ENCODE measurements around the gene ASGR2. TPM values are rescaled to one million over a fixed set of nuclear protein-coding genes. Genes with fewer than 3 reads are reported as not detected.
"Not testable (repeated sequence)": the region's sequence is repeated elsewhere in the genome, so short reads cannot be mapped to it uniquely, and the experiment has no call there.

The ASGR2 gene
- total RNA-seq, 4 donors from 2014 or later = not detected

DNA sequence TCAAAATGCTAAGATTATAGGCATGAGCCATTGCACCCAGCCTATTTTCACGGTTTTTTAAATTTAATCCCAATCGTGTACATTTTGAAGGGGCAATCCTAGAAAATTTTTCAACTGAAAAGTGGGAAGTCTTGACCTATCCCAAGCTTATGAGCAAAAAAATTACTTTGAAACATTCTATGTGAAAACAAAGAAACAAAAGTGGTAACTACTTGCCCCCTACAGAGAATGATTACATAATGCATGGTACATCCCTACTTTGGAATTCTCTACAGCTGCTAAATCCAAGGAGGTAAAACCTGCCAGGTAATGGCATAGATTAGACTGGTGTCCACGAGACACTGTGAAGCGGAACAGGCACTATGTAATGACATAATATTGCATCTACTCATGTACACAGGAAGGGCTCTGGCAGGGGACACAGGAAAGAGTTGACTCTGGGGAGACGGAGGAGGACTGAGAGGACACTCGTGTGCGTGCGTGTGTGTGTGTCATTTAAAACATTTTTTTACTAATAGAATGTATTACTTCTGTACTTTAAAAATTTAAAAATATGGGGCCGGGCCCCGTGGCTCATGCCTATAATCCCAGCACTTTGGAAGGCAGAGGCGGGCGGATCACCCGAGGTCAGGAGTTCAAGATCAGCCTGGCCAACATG is 15.7 kb downstream of the ASGR2 start:
- no peaks in the 10 kb centered on the region for H3K27me3 ChIP-seq
- TF ChIP-seq POLR2A (IDR thresholded peaks at IDR 0.05) = no peak
- TF ChIP-seq, protein P1, sequence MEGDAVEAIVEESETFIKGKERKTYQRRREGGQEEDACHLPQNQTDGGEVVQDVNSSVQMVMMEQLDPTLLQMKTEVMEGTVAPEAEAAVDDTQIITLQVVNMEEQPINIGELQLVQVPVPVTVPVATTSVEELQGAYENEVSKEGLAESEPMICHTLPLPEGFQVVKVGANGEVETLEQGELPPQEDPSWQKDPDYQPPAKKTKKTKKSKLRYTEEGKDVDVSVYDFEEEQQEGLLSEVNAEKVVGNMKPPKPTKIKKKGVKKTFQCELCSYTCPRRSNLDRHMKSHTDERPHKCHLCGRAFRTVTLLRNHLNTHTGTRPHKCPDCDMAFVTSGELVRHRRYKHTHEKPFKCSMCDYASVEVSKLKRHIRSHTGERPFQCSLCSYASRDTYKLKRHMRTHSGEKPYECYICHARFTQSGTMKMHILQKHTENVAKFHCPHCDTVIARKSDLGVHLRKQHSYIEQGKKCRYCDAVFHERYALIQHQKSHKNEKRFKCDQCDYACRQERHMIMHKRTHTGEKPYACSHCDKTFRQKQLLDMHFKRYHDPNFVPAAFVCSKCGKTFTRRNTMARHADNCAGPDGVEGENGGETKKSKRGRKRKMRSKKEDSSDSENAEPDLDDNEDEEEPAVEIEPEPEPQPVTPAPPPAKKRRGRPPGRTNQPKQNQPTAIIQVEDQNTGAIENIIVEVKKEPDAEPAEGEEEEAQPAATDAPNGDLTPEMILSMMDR (IDR thresholded peaks at IDR 0.05) = no peak
- no peaks in the 10 kb centered on the region for H3K9me3 ChIP-seq
- DNase-seq = no peak
- intact Hi-C loops (cut with DNase I; ENCODE audit: low total_unique reads) = no loop called here
- H3K4me1 ChIP-seq = no peaks in the 10 kb centered on the region
- no peaks in the 10 kb centered on the region for H3K36me3 ChIP-seq
- no peak overlapping the region for H3K27ac ChIP-seq
- H3K4me3 ChIP-seq = no peak overlapping the region

DNA sequence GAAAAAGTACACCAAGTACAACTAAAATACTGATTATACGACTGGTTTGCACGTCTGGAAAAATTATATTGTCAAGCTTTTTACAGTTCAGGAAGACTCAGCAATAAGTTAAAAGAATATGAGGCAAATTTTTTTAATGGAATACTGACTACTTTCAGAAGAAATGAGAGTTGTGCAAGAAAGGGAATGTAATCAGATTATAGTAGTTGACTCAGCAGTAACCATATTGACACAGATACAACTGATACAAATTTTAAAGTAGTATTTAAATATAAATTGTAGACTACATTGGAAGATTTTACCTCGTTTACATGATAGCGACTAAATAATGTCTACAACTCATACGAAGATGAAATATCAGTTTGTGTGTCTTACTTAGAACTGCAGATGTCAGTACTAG is 16.7 kb downstream of the ASGR2 start:
- DNase-seq = no peak
- intact Hi-C loops (cut with DNase I; ENCODE audit: low total_unique reads) = no loop called here
- H3K27me3 ChIP-seq = no peaks in the 10 kb centered on the region
- no peak for TF ChIP-seq POLR2A (IDR thresholded peaks at IDR 0.05)
- TF ChIP-seq, protein P1 (IDR thresholded peaks at IDR 0.05) = no peak
- H3K9me3 ChIP-seq = no peaks in the 10 kb centered on the region
- no peak overlapping the region for H3K27ac ChIP-seq
- no peaks in the 10 kb centered on the region for H3K36me3 ChIP-seq
- H3K4me1 ChIP-seq = no peaks in the 10 kb centered on the region
- H3K4me3 ChIP-seq = no peak overlapping the region

DNA sequence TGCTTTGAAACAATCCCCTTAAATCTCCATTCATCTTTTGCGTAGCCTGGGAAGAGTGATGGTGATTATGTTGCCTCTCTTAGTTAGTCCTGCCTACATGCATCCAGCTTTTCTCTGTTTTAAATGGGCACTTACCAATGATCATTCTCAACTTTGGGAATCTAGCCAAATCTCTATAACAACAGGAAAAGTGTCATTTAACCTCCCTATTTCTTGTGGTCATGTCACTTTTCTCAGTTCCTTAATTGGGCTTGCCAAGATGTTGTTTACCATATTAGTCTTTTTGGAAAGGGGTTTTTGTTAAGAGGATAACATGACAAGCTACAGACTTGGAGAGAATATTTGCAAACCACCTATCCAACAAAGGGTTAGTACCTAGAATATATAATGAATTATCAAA is 19.0 kb downstream of the ASGR2 start:
- intact Hi-C loops (cut with DNase I; ENCODE audit: low total_unique reads) = no loop called here
- no peak for TF ChIP-seq POLR2A (IDR thresholded peaks at IDR 0.05)
- TF ChIP-seq, protein P1 (IDR thresholded peaks at IDR 0.05) = no peak
- H3K4me1 ChIP-seq = no peaks in the 10 kb centered on the region
- no peak overlapping the region for H3K27ac ChIP-seq
- no peak overlapping the region for H3K4me3 ChIP-seq
- no peak for DNase-seq
- H3K9me3 ChIP-seq = no peaks in the 10 kb centered on the region
- H3K27me3 ChIP-seq = no peaks in the 10 kb centered on the region
- H3K36me3 ChIP-seq = no peaks in the 10 kb centered on the region

DNA sequence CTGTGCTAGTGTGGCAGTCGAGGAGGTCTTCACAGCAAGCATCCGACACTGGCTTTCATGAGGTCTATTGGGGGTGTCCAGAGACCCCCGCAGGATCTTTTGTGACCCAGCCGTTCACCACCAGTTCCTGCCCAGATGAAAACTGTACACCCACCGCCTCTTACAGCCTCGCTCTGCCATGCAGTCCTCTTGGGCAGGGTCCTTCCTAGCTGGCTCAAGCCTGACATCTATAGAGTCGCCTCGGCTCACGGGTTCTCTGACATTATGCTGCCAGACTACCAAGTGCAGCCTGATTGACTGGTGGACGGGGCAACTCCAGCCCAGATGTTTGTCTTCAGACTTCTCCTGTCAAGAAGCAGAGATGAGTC is 20.0 kb downstream of the ASGR2 start:
- Histone ChIP-seq H3K36me3 (no peaks in the 10 kb centered on the region), H3K27ac (no peak overlapping the region), H3K4me3 (no peak overlapping the region), H3K9me3 (peaks cover 0 to 1% of the 10 kb centered on the region in 2 donors), H3K4me1 (no peaks in the 10 kb centered on the region), H3K27me3 (no peaks in the 10 kb centered on the region)
- no peak for TF ChIP-seq POLR2A (IDR thresholded peaks at IDR 0.05)
- TF ChIP-seq, protein P1 (IDR thresholded peaks at IDR 0.05) = no peak
- intact Hi-C loops (cut with DNase I; ENCODE audit: low total_unique reads) = no loop called here
- DNase-seq = no peak

DNA sequence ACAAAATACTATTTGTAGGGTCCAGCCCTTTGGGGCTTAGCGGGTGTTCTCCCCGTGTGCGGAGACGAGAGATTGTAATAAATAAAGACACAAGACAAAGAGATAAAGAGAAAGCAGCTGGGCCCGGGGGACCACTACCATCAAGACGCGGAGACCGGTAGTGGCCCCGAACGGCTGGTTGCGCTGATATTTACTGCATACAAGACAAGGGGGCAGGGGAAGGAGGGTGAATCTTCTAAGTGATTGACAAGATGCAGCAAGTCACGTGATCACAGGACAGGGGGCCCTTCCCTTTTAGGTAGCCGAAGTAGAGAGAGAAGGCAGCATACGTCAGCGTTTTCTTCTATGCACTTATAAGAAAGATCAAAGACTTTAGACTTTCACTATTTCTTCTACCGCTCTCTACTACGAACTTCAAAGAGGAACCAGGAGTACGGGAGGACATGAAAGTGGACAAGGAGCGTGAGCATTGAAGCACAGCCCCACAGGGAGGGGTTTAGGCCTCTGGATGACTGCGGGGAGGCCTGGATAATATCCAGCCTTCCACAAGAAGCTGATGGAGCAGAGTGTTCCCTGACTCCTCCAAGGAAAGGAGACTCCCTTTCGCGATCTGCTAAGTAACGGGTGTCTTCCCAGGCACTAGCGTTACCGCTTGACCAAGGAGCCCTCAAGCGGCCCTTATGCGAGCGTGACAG is 23.2 kb downstream of the ASGR2 start:
- H3K4me3 ChIP-seq; H3K36me3 ChIP-seq; H3K27ac ChIP-seq; intact Hi-C loops (cut with DNase I; ENCODE audit: low total_unique reads); H3K4me1 ChIP-seq; H3K27me3 ChIP-seq; H3K9me3 ChIP-seq; DNase-seq: not testable (repeated sequence)

DNA sequence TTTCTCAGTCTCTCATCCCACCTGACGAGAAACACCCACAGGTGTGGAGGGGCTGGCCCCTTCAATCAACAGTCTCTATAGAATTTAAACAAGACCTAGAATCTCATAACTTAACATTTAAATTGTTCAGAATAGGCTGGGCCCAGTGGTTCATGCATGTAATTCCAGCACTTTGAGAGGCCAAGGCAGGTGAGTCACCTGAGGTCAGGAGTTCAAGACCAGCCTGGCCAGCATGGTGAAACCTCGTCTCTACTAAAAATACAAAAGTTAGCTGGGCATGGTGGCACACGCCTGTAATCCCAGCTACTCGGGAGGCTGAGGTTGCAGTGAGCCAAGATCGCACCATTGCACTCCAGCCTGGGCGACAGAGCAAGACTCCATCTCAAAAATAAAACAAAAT is 25.1 kb downstream of the ASGR2 start:
- H3K4me1 ChIP-seq; DNase-seq; intact Hi-C loops (cut with DNase I; ENCODE audit: low total_unique reads); H3K9me3 ChIP-seq; H3K4me3 ChIP-seq; H3K36me3 ChIP-seq; H3K27me3 ChIP-seq; H3K27ac ChIP-seq: not testable (repeated sequence)

DNA sequence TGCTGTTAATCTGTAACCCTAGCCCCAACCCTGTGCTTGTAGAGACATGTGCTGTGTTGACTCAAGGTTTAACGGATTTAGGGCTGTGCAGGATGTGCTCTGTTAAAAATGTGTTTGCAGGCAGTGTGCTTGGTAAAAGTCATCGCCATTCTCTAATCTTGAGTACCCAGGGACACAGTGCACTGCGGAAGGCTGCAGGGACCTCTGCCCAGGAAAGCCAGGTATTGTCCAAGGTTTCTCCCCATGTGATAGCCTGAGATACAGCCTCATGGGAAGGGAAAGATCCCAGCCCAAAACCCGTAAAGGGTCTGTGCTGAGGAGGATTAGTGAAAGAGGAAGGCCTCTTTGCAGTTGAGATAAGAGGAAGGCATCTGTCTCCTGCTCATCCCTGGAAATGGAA is 26.2 kb downstream of the ASGR2 start:
- H3K27me3 ChIP-seq; H3K4me1 ChIP-seq; H3K4me3 ChIP-seq; intact Hi-C loops (cut with DNase I; ENCODE audit: low total_unique reads); DNase-seq; H3K9me3 ChIP-seq; H3K36me3 ChIP-seq; H3K27ac ChIP-seq: not testable (repeated sequence)
